OCI-LY1 (cell line): ENCODE data around the gene TGOLN2.

Source experiments
- H2AFZ ChIP-seq: fragments of 200-600 bp; sonication (generic), shearing (Covaris generic); 2 replicates; pipeline ENCODE4 v1.6.0; 2014; ENCODE audit warnings: antibody characterized with exemption, mild to moderate bottlenecking, low read length
- H3F3A ChIP-seq: fragments of 200-600 bp; sonication (generic), shearing (Covaris generic); 2 replicates; pipeline ENCODE4 v1.6.0; 2014; ENCODE audit warnings: mild to moderate bottlenecking, antibody characterized with exemption, low read length, moderate library complexity; ENCODE audit not compliant: insufficient read depth
- H3K27ac ChIP-seq: fragments of 200-600 bp; sonication (generic); 2 replicates; pipeline ENCODE4 v1.5.1; 2014; ENCODE audit warnings: low read length, mixed run types, mild to moderate bottlenecking, low read depth; ENCODE audit not compliant: poor library complexity, severe bottlenecking
- H3K27me3 ChIP-seq: fragments of 200-600 bp; sonication (generic); 2 replicates; pipeline ENCODE4 v1.6.0; 2014; ENCODE audit warnings: antibody characterized with exemption, mild to moderate bottlenecking, low read length, moderate library complexity; ENCODE audit not compliant: insufficient read depth
- H3K36me3 ChIP-seq: fragments of 200-600 bp; sonication (generic); 2 replicates; pipeline ENCODE4 v1.6.1; 2014; ENCODE audit warnings: mild to moderate bottlenecking, antibody characterized with exemption, low read length, moderate library complexity, mixed read lengths; ENCODE audit not compliant: insufficient read depth
- H3K4me1 ChIP-seq: fragments of 200-600 bp; sonication (generic); 2 replicates; pipeline ENCODE4 v1.5.1; 2014; ENCODE audit warnings: mild to moderate bottlenecking, low read length, moderate library complexity; ENCODE audit not compliant: insufficient read depth, severe bottlenecking
- H3K4me2 ChIP-seq: fragments of 200-600 bp; sonication (generic), shearing (Covaris generic); 2 replicates; pipeline ENCODE4 v1.6.1; 2014; ENCODE audit warnings: low read length
- H3K4me3 ChIP-seq: fragments of 200-600 bp; sonication (generic); 2 replicates; pipeline ENCODE4 v1.5.1; 2014; ENCODE audit warnings: low read length, low read depth, mild to moderate bottlenecking, mixed read lengths; ENCODE audit not compliant: poor library complexity, severe bottlenecking
- H3K79me2 ChIP-seq: fragments of 200-600 bp; shearing (Covaris generic); 2 replicates; pipeline ENCODE4 v1.6.1; 2016; ENCODE audit warnings: mixed run types, low read length, mixed read lengths; ENCODE audit not compliant: insufficient read depth
- H3K9ac ChIP-seq: fragments of 200-600 bp; sonication (generic), shearing (Covaris generic); 2 replicates; pipeline ENCODE4 v1.6.1; 2014; ENCODE audit warnings: mild to moderate bottlenecking, low read length, mixed read lengths
- H3K9me2 ChIP-seq: fragments of 200-600 bp; sonication (generic), shearing (Covaris generic); 2 replicates; pipeline ENCODE4 v1.6.1; 2014; ENCODE audit warnings: low read depth, mild to moderate bottlenecking, low read length, mixed read lengths
- H3K9me3 ChIP-seq: fragments of 200-600 bp; shearing (Covaris generic); 2 replicates; pipeline ENCODE4 v1.6.1; 2014; ENCODE audit warnings: low read length, mixed read lengths
- H4K20me1 ChIP-seq: fragments of 200-600 bp; sonication (generic), shearing (Covaris generic); 2 replicates; pipeline ENCODE4 v1.6.0; 2016; ENCODE audit warnings: mild to moderate bottlenecking, low read length; ENCODE audit not compliant: insufficient read depth
- EZH2 ChIP-seq: fragments of 200-600 bp; sonication (generic), shearing (Covaris generic); IDR thresholded peaks from 2 replicates; pipeline ENCODE4 v1.8.0; 2017; ENCODE audit warnings: borderline replicate concordance, mixed run types, mild to moderate bottlenecking, antibody characterized with exemption, low read length, moderate library complexity, mixed read lengths
- TF ChIP-seq, protein P1 (sequence below): fragments of 200-600 bp; sonication (generic), shearing (Covaris generic); IDR thresholded peaks from 2 replicates; pipeline ENCODE4 v1.5.1; 2017; ENCODE audit warnings: mild to moderate bottlenecking, antibody characterized with exemption, low read length, moderate library complexity, mixed read lengths

TGOLN2 gene

DNA sequence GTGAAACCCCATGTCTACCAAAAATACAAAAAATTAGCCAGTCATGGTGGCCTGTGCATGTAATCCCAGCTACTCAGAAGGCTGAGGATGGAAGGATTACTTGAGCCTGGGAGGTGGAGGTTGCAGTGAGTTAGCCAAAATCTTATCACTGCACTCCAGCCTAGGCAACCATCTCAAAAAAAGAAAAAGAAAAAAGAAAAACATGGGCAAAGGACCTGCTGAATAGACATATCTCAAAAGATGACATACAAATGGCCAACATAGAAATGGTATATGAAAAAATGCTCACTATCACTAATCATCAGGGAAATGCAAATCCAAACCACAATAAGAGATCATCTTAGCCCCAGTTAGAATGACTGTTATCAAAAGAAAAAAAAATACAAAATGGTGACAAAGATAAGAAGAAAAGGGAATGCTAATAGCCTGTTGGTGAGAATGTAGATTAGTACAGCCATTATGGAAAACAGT lies 1.4 kb upstream of the TGOLN2 start:
- Histone ChIP-seq H3K4me2 (peak overlapping the region; percentile 97; the same call in 1 of the 2 replicates), H3K79me2 (peaks cover 28% of the 10 kb centered on the region), H3K4me3 (no peak overlapping the region), H4K20me1 (no peaks in the 10 kb centered on the region), H3F3A (no peaks in the 10 kb centered on the region), H3K9me2 (no peaks in the 10 kb centered on the region), H3K27me3 (no peaks in the 10 kb centered on the region), H3K9me3 (no peaks in the 10 kb centered on the region), H2AFZ (no peak overlapping the region), H3K36me3 (peaks cover 28% of the 10 kb centered on the region), H3K4me1 (peaks cover 27% of the 10 kb centered on the region), H3K27ac (no peak overlapping the region), H3K9ac (no peak overlapping the region)
- TF ChIP-seq, protein P1, sequence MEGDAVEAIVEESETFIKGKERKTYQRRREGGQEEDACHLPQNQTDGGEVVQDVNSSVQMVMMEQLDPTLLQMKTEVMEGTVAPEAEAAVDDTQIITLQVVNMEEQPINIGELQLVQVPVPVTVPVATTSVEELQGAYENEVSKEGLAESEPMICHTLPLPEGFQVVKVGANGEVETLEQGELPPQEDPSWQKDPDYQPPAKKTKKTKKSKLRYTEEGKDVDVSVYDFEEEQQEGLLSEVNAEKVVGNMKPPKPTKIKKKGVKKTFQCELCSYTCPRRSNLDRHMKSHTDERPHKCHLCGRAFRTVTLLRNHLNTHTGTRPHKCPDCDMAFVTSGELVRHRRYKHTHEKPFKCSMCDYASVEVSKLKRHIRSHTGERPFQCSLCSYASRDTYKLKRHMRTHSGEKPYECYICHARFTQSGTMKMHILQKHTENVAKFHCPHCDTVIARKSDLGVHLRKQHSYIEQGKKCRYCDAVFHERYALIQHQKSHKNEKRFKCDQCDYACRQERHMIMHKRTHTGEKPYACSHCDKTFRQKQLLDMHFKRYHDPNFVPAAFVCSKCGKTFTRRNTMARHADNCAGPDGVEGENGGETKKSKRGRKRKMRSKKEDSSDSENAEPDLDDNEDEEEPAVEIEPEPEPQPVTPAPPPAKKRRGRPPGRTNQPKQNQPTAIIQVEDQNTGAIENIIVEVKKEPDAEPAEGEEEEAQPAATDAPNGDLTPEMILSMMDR: no peak
- no peak for TF ChIP-seq EZH2

DNA sequence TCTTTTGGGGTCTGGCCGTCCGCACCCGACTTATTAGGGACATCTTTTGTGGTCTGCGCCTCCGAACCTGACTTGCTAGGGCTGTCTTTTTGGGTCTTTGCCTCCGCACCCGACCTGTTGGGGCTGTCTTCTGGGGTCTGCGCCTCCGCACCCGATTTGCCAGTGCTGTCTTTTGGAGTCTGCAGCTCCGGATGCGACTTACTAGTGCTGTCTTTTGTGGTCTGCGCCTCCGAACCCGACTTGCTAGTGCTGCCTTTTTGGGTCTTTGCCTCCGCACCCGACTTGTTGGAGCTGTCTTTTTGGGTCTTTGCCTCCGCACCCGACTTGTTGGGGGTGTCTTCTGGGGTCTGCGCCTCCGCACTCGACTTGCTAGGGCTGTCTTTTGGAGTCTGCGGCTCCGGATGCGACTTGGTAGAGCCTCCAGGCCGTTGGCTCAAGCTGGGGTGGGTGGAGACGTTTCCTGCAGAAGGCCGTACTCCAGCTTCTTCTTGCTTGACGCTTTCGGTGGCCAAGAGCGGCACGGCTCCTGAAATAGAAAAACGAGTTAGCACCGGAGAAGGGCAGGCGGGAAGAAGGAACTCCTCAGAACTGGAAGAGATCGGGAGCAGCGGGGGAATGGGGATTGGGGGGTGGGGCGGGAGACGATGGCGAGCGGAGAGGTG lies 498 bp downstream of the TGOLN2 start:
- H3K27ac ChIP-seq: peak overlapping the region; percentile 68

DNA sequence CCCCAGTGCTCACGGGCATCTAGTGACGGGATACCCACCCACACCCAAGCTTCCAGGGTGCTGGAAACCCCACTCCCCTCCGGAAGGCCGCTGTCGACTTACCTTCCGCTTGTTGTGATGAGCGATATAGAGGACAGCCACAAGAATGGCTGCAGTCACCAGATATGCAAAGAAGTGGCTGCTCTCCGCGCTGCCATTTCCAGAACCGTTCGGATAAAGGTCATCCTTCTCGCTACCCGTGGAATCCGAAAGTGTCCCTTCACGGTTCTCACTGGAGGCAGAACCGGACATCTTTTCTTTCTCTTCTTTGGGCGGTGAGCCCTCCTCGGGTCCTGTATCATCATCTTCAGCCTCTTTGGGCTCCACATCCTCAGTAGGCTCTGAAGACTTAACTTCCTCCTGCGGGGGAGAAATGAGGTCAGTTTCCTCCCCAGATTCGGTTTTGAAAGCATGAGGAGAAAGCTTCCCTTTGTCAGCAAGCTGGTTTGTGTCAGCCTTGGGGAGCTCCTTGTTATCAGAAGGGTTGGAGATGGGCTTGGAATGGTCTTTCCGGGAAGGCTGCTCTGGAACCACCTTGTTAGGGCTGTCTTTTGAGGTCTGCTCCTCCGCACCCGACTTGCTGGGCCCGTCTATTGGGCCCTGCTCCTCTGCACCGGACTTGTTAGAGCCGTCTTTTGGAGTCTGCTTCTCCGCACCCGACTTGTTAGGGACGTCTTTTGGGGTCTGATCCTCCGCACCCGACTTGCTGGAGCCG lies 1.2 kb downstream of the TGOLN2 start:
- Histone ChIP-seq H3K36me3 (peaks cover 55% of the 10 kb centered on the region), H3K4me1 (peaks cover 27% of the 10 kb centered on the region), H3F3A (no peaks in the 10 kb centered on the region), H4K20me1 (no peaks in the 10 kb centered on the region), H3K9me2 (no peaks in the 10 kb centered on the region), H3K4me3 (peak overlapping the region; percentile 75), H3K79me2 (peaks cover 28% of the 10 kb centered on the region), H3K9ac (peak overlapping the region; percentile 98), H3K9me3 (no peaks in the 10 kb centered on the region), H2AFZ (no peak overlapping the region), H3K27me3 (no peaks in the 10 kb centered on the region), H3K4me2 (peak overlapping the region; percentile 97), H3K27ac (peak overlapping the region; percentile 68)
- no peak for TF ChIP-seq EZH2

More for the DNA sequence above, 498 bp downstream of the TGOLN2 start:
- Histone ChIP-seq H3K4me2 (peak overlapping the region; percentile 97), H4K20me1 (no peaks in the 10 kb centered on the region), H3K4me3 (peak overlapping the region; percentile 75), H3K9me2 (no peaks in the 10 kb centered on the region), H3K36me3 (peaks cover 48% of the 10 kb centered on the region), H2AFZ (no peak overlapping the region), H3K79me2 (peaks cover 28% of the 10 kb centered on the region), H3K27me3 (no peaks in the 10 kb centered on the region), H3F3A (no peaks in the 10 kb centered on the region), H3K9ac (peak overlapping the region; percentile 98), H3K4me1 (peaks cover 27% of the 10 kb centered on the region), H3K9me3 (no peaks in the 10 kb centered on the region)
- TF ChIP-seq, protein P1: no peak
- TF ChIP-seq EZH2: no peak
